Measurements from ENCODE around the gene UTS2B.

The UTS2B gene

GRCh38 chr3:191329654-191330529, at the start of gene UTS2B:
Gene UTS2B (minus strand): TSS chr3:191330526. CDS start chr3:191282189, 48,337 bp downstream.
- Histone ChIP-seq H3K4me3 (replicated peaks; ENCODE audit: low read depth, low read length) (peak within 1 kb of the TSS; percentile 91), H3K36me3 (ENCODE audit: control insufficient read depth, insufficient read depth, low read length) (no peaks in the 10 kb centered on the region), H3K27me3 (replicated peaks; ENCODE audit: control insufficient read depth, insufficient read depth, low read length) (no peaks in the 10 kb centered on the region)
- DNase-seq (ENCODE audit: extremely low read depth, insufficient read length), result peak; percentile 68
- TF ChIP-seq CTCF (IDR thresholded peaks at IDR 0.05; ENCODE audit: insufficient read depth, low read length, poor library complexity, severe bottlenecking), result no peak

- peaks cover 8% of the 10 kb centered on the region for H3K36me3 ChIP-seq (ENCODE audit: control insufficient read depth, insufficient read depth, low read length)
- no peak overlapping the region for H3K4me3 ChIP-seq (replicated peaks; ENCODE audit: low read depth, low read length)
- H3K27me3 ChIP-seq (replicated peaks; ENCODE audit: control insufficient read depth, insufficient read depth, low read length), result no peaks in the 10 kb centered on the region
- no peak for DNase-seq (ENCODE audit: extremely low read depth, insufficient read length)
- TF ChIP-seq CTCF (IDR thresholded peaks at IDR 0.05; ENCODE audit: insufficient read depth, low read length, poor library complexity, severe bottlenecking), result no peak
Measured at GRCh38 chr3:191380001-191380400, 49.7 kb upstream of the UTS2B start.

GRCh38 chr3:191379446-191379845, 49.1 kb upstream of the UTS2B start:
- Histone ChIP-seq H3K4me3 (replicated peaks; ENCODE audit: low read depth, low read length) (no peak overlapping the region), H3K36me3 (ENCODE audit: control insufficient read depth, insufficient read depth, low read length) (peaks cover 8% of the 10 kb centered on the region), H3K27me3 (replicated peaks; ENCODE audit: control insufficient read depth, insufficient read depth, low read length) (no peaks in the 10 kb centered on the region)
- no peak for DNase-seq (ENCODE audit: extremely low read depth, insufficient read length)
- no peak for TF ChIP-seq CTCF (IDR thresholded peaks at IDR 0.05; ENCODE audit: insufficient read depth, low read length, poor library complexity, severe bottlenecking)

- DNase-seq (ENCODE audit: extremely low read depth, insufficient read length), result no peak
- Histone ChIP-seq H3K27me3 (replicated peaks; ENCODE audit: control insufficient read depth, insufficient read depth, low read length) (no peaks in the 10 kb centered on the region), H3K4me3 (replicated peaks; ENCODE audit: low read depth, low read length) (no peak overlapping the region), H3K36me3 (ENCODE audit: control insufficient read depth, insufficient read depth, low read length) (peaks cover 8% of the 10 kb centered on the region)
- TF ChIP-seq CTCF (IDR thresholded peaks at IDR 0.05; ENCODE audit: insufficient read depth, low read length, poor library complexity, severe bottlenecking), result no peak
Measured at GRCh38 chr3:191378142-191378812, 48.0 kb upstream of the UTS2B start.

- Histone ChIP-seq H3K4me3 (replicated peaks; ENCODE audit: low read depth, low read length) (no peak overlapping the region), H3K27me3 (replicated peaks; ENCODE audit: control insufficient read depth, insufficient read depth, low read length) (no peaks in the 10 kb centered on the region), H3K36me3 (ENCODE audit: control insufficient read depth, insufficient read depth, low read length) (peaks cover 7% of the 10 kb centered on the region)
- DNase-seq (ENCODE audit: extremely low read depth, insufficient read length), result no peak
- TF ChIP-seq CTCF (IDR thresholded peaks at IDR 0.05; ENCODE audit: insufficient read depth, low read length, poor library complexity, severe bottlenecking), result no peak
Measured at GRCh38 chr3:191376516-191377141, 46.3 kb upstream of the UTS2B start.
